ENCODE results near the gene SEPTIN5. TPM values are rescaled to one million over a fixed set of nuclear protein-coding genes. Genes with fewer than 3 reads are reported as not detected.

SEPTIN5 gene
- total RNA-seq, 2 experiments from 2014 or later: 0.47 to 0.81 TPM

GRCh38 chr22:19760058-19760950 is 46.0 kb downstream of the SEPTIN5 start, which contains the start of gene TBX1:
Gene TBX1 (plus strand): TSS chr22:19760778. CDS start chr22:19760844, 66 bp downstream.
- CTCF ChIA-PET: interaction anchor here (1.4 kb wide), 1 partner anchor 30 kb away, joined by 3 read pairs; no protein-coding TSS in a partner anchor
- intact Hi-C loops (cut with micrococcal nuclease): no loop called here
- Mint-ChIP-seq H3K27ac (no peak within 1 kb of the TSS), H3K4me3 (peak within 1 kb of the TSS; percentile 72), H3K9me3 (no peaks in the 10 kb centered on the region), H3K36me3 (ENCODE audit: low read depth) (no peaks in the 10 kb centered on the region), H3K4me1 (ENCODE audit: low read depth) (peaks cover 34% of the 10 kb centered on the region), H3K27me3 (ENCODE audit: low read depth) (peaks cover 60% of the 10 kb centered on the region)
- no peak for DNase-seq

- no peak overlapping the region for H3K27ac Mint-ChIP-seq
- peaks cover 30% of the 10 kb centered on the region for H3K4me1 Mint-ChIP-seq (ENCODE audit: low read depth)
- no peak for DNase-seq
- intact Hi-C loops (cut with micrococcal nuclease): no loop called here
- H3K9me3 Mint-ChIP-seq: no peaks in the 10 kb centered on the region
- peak overlapping the region; percentile 57 for H3K4me3 Mint-ChIP-seq
- H3K27me3 Mint-ChIP-seq (ENCODE audit: low read depth): peaks cover 58% of the 10 kb centered on the region
- no peaks in the 10 kb centered on the region for H3K36me3 Mint-ChIP-seq (ENCODE audit: low read depth)
- CTCF ChIA-PET: interaction anchor here (1.4 to 2.7 kb wide), 2 partner anchors 31 to 37 kb away, joined by 3 to 5 read pairs; partner anchors contain the start of gene GP1BB
Observed at GRCh38 chr22:19760951-19761724, 46.8 kb downstream of the SEPTIN5 start.

GRCh38 chr22:19761725-19762567 is 47.6 kb downstream of the SEPTIN5 start:
- Mint-ChIP-seq H3K4me3 (peak overlapping the region; percentile 57), H3K27me3 (ENCODE audit: low read depth) (peaks cover 55% of the 10 kb centered on the region), H3K36me3 (ENCODE audit: low read depth) (no peaks in the 10 kb centered on the region), H3K9me3 (no peaks in the 10 kb centered on the region), H3K4me1 (ENCODE audit: low read depth) (peaks cover 25% of the 10 kb centered on the region), H3K27ac (no peak overlapping the region)
- no peak for DNase-seq
- intact Hi-C loops (cut with micrococcal nuclease): no loop called here
- CTCF ChIA-PET: interaction anchor here (2.7 kb wide), 1 partner anchor 38 kb away, joined by 5 read pairs; the partner anchor contains the start of gene GP1BB

GRCh38 chr22:19762568-19763457 is 48.5 kb downstream of the SEPTIN5 start:
- CTCF ChIA-PET: interaction anchor here (1.0 to 2.7 kb wide), 2 partner anchors 32 to 39 kb away, joined by 3 to 5 read pairs; partner anchors contain the start of gene GP1BB
- Mint-ChIP-seq H3K4me3 (no peak overlapping the region), H3K9me3 (no peaks in the 10 kb centered on the region), H3K27ac (no peak overlapping the region), H3K36me3 (ENCODE audit: low read depth) (no peaks in the 10 kb centered on the region), H3K4me1 (ENCODE audit: low read depth) (peaks cover 22% of the 10 kb centered on the region), H3K27me3 (ENCODE audit: low read depth) (peaks cover 55% of the 10 kb centered on the region)
- no peak for DNase-seq
- intact Hi-C loops (cut with micrococcal nuclease): no loop called here

- intact Hi-C loops (cut with micrococcal nuclease): no loop called here
- H3K27ac Mint-ChIP-seq: no peak overlapping the region
- no peaks in the 10 kb centered on the region for H3K36me3 Mint-ChIP-seq (ENCODE audit: low read depth)
- H3K4me3 Mint-ChIP-seq: no peak overlapping the region
- peaks cover 59% of the 10 kb centered on the region for H3K27me3 Mint-ChIP-seq (ENCODE audit: low read depth)
- no peaks in the 10 kb centered on the region for H3K9me3 Mint-ChIP-seq
- DNase-seq: no peak
- CTCF ChIA-PET: interaction anchor here (1.0 to 2.7 kb wide), 2 partner anchors 33 to 40 kb away, joined by 3 to 5 read pairs; partner anchors contain the start of gene GP1BB
- peaks cover 22% of the 10 kb centered on the region for H3K4me1 Mint-ChIP-seq (ENCODE audit: low read depth)
Observed at GRCh38 chr22:19763458-19764298, 49.4 kb downstream of the SEPTIN5 start.

- Mint-ChIP-seq H3K4me1 (ENCODE audit: low read depth) (peaks cover 22% of the 10 kb centered on the region), H3K36me3 (ENCODE audit: low read depth) (no peaks in the 10 kb centered on the region), H3K9me3 (no peaks in the 10 kb centered on the region), H3K27ac (no peak overlapping the region), H3K27me3 (ENCODE audit: low read depth) (peaks cover 61% of the 10 kb centered on the region), H3K4me3 (no peak overlapping the region)
- no peak for DNase-seq
- CTCF ChIA-PET: interaction anchor here (0.7 to 1.3 kb wide), 2 partner anchors 34 to 47 kb away, joined by 3 to 5 read pairs; no protein-coding TSS in a partner anchor
- intact Hi-C loops (cut with micrococcal nuclease): no loop called here
Observed at GRCh38 chr22:19764299-19764593, 49.9 kb downstream of the SEPTIN5 start.

- CTCF ChIA-PET: interaction anchor here (0.7 to 1.3 kb wide), 2 partner anchors 35 to 47 kb away, joined by 3 to 5 read pairs; no protein-coding TSS in a partner anchor
- intact Hi-C loops (cut with micrococcal nuclease): no loop called here
- Mint-ChIP-seq H3K4me3 (no peak overlapping the region), H3K27ac (no peak overlapping the region), H3K36me3 (ENCODE audit: low read depth) (no peaks in the 10 kb centered on the region), H3K9me3 (no peaks in the 10 kb centered on the region), H3K27me3 (ENCODE audit: low read depth) (peaks cover 61% of the 10 kb centered on the region), H3K4me1 (ENCODE audit: low read depth) (peaks cover 17% of the 10 kb centered on the region)
- DNase-seq: no peak
Observed at GRCh38 chr22:19764636-19765476, 50.6 kb downstream of the SEPTIN5 start.

GRCh38 chr22:19765477-19766239 is 51.4 kb downstream of the SEPTIN5 start:
- Mint-ChIP-seq H3K4me1 (ENCODE audit: low read depth) (peaks cover 12% of the 10 kb centered on the region), H3K9me3 (no peaks in the 10 kb centered on the region), H3K4me3 (peak overlapping the region; percentile 52), H3K36me3 (ENCODE audit: low read depth) (no peaks in the 10 kb centered on the region), H3K27me3 (ENCODE audit: low read depth) (peaks cover 64% of the 10 kb centered on the region), H3K27ac (no peak overlapping the region)
- intact Hi-C loops (cut with micrococcal nuclease): no loop called here
- no peak for DNase-seq
- CTCF ChIA-PET: interaction anchor here (1.3 to 1.9 kb wide), 2 partner anchors 12 to 35 kb away, joined by 4 to 5 read pairs; no protein-coding TSS in a partner anchor

GRCh38 chr22:19766240-19766510 is 51.9 kb downstream of the SEPTIN5 start:
- peaks cover 12% of the 10 kb centered on the region for H3K4me1 Mint-ChIP-seq (ENCODE audit: low read depth)
- H3K4me3 Mint-ChIP-seq: no peak overlapping the region
- intact Hi-C loops (cut with micrococcal nuclease): no loop called here
- no peaks in the 10 kb centered on the region for H3K9me3 Mint-ChIP-seq
- DNase-seq: no peak
- H3K27ac Mint-ChIP-seq: no peak overlapping the region
- no peaks in the 10 kb centered on the region for H3K36me3 Mint-ChIP-seq (ENCODE audit: low read depth)
- H3K27me3 Mint-ChIP-seq (ENCODE audit: low read depth): peaks cover 68% of the 10 kb centered on the region
- CTCF ChIA-PET: interaction anchor here (1.9 kb wide), 1 partner anchor 12 kb away, joined by 4 read pairs; no protein-coding TSS in a partner anchor

All from activated naive CD4-positive, alpha-beta T cell treated with anti-CD3 and anti-CD28 coated beads for 36 hours (primary cell).